Lower lobe of right lung (tissue), 2 donors: Measurements from ENCODE around the gene DHX9. TPM values are rescaled to one million over a fixed set of nuclear protein-coding genes. Genes with fewer than 3 reads are reported as not detected.

Experiments used
- ATAC-seq, 2 donors: fragments of 200-7000 bp; cut with Tn5 transposase; one replicate each; pipeline ENCODE4 v1.9.1; 2020 to 2022; ENCODE audit warnings: mild to moderate bottlenecking in 2 of 2, moderate library complexity in 2 of 2
- DNase-seq: peaks from one replicate; pipeline ENCODE4 v3.0.0-alpha.2; 2020
- H3K27ac ChIP-seq: fragments of 200-600 bp; one replicate; pipeline ENCODE4 v1.8.0; 2022
- H3K27me3 ChIP-seq: fragments of 200-600 bp; one replicate; pipeline ENCODE4 v1.8.0; 2022; ENCODE audit warnings: low read depth
- H3K36me3 ChIP-seq: fragments of 200-600 bp; one replicate; pipeline ENCODE4 v1.8.0; 2022; ENCODE audit warnings: mild to moderate bottlenecking
- H3K4me1 ChIP-seq: fragments of 200-600 bp; one replicate; pipeline ENCODE4 v1.8.0; 2022
- H3K4me3 ChIP-seq: fragments of 200-600 bp; one replicate; pipeline ENCODE4 v1.8.0; 2022; ENCODE audit warnings: mild to moderate bottlenecking
- H3K9me3 ChIP-seq: fragments of 200-600 bp; one replicate; pipeline ENCODE4 v1.8.0; 2022
- intact Hi-C: fragments of 100-400 bp; cut with DNase I; formaldehyde crosslinking; loops from one replicate; pipeline ENCODE4 v1.11.0; 2022
- total RNA-seq: library from RNA; stranded (reverse); fragmentation: NEBNext Ultra II Directional; extraction: Animal tissue kit (Norgen Biotek cat#: 25700); gene quantifications from one replicate; pipeline ENCODE4 v1.2.1, GENCODE V29; 2021
- TF ChIP-seq, protein P1 (sequence below): fragments of 200-600 bp; IDR thresholded peaks from one replicate; pipeline ENCODE4 v1.8.0; 2022; ENCODE audit warnings: antibody characterized with exemption, mild to moderate bottlenecking
- donor health status: DM: no; HTN: yes; CAD: no; lungs with severe emphysema.

The DHX9 gene
- total RNA-seq, 1 donor from 2014 or later = 121 TPM

DNA sequence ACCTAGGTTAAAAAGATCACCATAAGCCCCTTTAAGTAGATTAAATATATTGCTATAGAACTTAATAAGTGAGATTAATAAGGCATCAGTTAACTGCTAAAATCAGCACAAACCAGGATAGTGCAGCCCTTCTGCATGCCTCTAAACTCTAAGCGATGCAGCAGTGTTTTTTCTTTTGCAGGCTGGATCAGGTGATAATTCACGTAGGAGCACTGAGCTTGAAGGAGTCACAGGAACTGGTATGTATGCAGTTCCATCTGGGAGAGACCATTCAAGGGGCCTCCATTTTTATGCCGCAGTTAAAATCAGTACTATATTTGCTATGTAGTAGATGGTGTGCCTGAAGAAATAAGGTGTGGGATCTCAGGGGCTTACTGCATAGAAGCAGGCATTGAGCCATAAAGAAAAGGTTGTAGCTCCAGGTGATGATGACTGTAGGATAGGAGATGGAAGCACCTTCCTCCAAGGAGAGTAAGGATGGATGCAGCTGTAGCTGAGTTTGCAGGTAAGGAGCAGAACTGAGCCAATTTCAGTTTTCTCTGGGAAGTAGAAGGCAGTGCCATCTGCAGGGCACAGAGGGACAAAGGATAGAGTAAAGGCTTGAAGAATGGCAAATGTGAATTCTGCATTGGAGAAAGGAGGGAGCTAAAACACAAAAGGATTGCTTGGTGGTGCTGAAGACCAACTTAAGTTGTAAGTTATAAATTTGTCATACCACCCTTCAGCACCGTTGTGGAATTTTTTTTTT is 27.0 kb upstream of the DHX9 start:
- Histone ChIP-seq H3K4me1 (no peaks in the 10 kb centered on the region), H3K9me3 (no peaks in the 10 kb centered on the region), H3K4me3 (no peak overlapping the region), H3K36me3 (peaks cover 59% of the 10 kb centered on the region), H3K27me3 (no peaks in the 10 kb centered on the region), H3K27ac (no peak overlapping the region)
- intact Hi-C loops = no loop called here
- DNase-seq = no peak
- TF ChIP-seq, protein P1, sequence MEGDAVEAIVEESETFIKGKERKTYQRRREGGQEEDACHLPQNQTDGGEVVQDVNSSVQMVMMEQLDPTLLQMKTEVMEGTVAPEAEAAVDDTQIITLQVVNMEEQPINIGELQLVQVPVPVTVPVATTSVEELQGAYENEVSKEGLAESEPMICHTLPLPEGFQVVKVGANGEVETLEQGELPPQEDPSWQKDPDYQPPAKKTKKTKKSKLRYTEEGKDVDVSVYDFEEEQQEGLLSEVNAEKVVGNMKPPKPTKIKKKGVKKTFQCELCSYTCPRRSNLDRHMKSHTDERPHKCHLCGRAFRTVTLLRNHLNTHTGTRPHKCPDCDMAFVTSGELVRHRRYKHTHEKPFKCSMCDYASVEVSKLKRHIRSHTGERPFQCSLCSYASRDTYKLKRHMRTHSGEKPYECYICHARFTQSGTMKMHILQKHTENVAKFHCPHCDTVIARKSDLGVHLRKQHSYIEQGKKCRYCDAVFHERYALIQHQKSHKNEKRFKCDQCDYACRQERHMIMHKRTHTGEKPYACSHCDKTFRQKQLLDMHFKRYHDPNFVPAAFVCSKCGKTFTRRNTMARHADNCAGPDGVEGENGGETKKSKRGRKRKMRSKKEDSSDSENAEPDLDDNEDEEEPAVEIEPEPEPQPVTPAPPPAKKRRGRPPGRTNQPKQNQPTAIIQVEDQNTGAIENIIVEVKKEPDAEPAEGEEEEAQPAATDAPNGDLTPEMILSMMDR = no peak
- no peak for ATAC-seq

DNA sequence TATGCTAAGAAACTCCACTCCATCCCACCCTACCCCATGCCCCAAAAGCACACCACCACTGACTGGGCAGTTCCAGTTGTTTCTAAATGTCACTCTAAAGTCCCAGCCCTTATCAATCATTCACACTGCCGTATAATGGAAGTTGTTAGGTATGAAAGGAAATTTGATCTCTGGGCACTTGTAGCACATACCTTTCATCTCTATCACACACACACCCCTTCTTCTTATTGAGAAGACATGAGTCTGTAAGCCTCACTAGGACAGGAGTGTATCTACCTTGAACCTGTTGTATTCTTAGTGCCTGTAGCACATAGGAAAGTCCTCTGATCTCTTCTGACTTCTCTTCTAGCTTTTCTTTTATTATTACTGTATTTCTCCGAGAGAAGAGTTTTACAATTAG is 22.3 kb upstream of the DHX9 start:
- peaks cover 76% of the 10 kb centered on the region for H3K36me3 ChIP-seq
- no peak for ATAC-seq
- H3K27me3 ChIP-seq = no peaks in the 10 kb centered on the region

DNA sequence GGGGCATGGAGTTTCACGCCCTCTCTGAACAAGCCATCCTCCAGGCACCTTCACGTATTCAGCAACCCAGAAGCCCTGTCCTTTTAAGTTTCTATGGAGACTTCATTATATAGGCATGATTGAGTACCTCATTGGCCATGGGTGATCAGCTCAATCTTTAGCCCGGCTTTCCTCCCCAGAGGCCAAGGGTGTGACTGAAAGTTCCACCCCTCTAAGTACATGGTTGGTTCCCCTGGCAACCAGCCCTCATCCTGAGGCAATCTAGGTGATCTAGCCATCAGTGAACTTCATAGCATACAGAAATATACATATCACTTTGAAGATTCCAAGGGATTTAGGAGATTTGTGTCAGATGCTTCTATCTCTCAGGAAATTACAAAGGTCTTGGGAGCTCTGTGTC is 21.3 kb upstream of the DHX9 start:
- intact Hi-C loops = no loop called here
- Histone ChIP-seq H3K4me1 (no peaks in the 10 kb centered on the region), H3K9me3 (no peaks in the 10 kb centered on the region), H3K36me3 (peaks cover 67% of the 10 kb centered on the region), H3K27me3 (no peaks in the 10 kb centered on the region), H3K27ac (no peak overlapping the region), H3K4me3 (no peak overlapping the region)
- no peak for ATAC-seq
- TF ChIP-seq, protein P1 = no peak
- no peak for DNase-seq

More for the DNA sequence above, 22.3 kb upstream of the DHX9 start:
- Histone ChIP-seq H3K4me3 (no peak overlapping the region), H3K9me3 (no peaks in the 10 kb centered on the region), H3K4me1 (no peaks in the 10 kb centered on the region), H3K27ac (no peak overlapping the region)
- intact Hi-C loops = no loop called here
- DNase-seq = no peak
- TF ChIP-seq, protein P1 = no peak

- peak in 1 of 2 donors; percentile 43 for ATAC-seq
- TF ChIP-seq, protein P1 = no peak
- intact Hi-C loops = no loop called here
These were observed 15.9 kb upstream of the DHX9 start for GRCh38 chr1:182823220-182823619.

GRCh38 chr1:182826892-182827291 is 12.3 kb upstream of the DHX9 start:
- ATAC-seq (no peak), DNase-seq (no peak)
- Histone ChIP-seq H3K4me1 (no peaks in the 10 kb centered on the region), H3K36me3 (peaks cover 4% of the 10 kb centered on the region), H3K27ac (no peak overlapping the region), H3K27me3 (no peaks in the 10 kb centered on the region), H3K4me3 (no peak overlapping the region), H3K9me3 (no peaks in the 10 kb centered on the region)
- intact Hi-C loops = no loop called here
- TF ChIP-seq, protein P1 = no peak

More at GRCh38 chr1:182823220-182823619, 15.9 kb upstream of the DHX9 start:
- Histone ChIP-seq H3K36me3 (peaks cover 24% of the 10 kb centered on the region), H3K4me1 (no peaks in the 10 kb centered on the region), H3K27me3 (no peaks in the 10 kb centered on the region), H3K4me3 (no peak overlapping the region), H3K9me3 (no peaks in the 10 kb centered on the region), H3K27ac (no peak overlapping the region)
- no peak for DNase-seq
